Smooth muscle cell (in vitro differentiated cells): ENCODE measurements around the gene SIK3. TPM values are rescaled to one million over a fixed set of nuclear protein-coding genes. Genes with fewer than 3 reads are reported as not detected.

Experiments used
- DNase-seq: peaks from one replicate; lab custom pipeline; 2025; ENCODE audit not compliant: unreplicated experiment; lab: John Stamatoyannopoulos, UW
- H2AFZ ChIP-seq: fragments of 200-600 bp; sonication (generic); 2 replicates; pipeline ENCODE4 v1.6.0; 2016; ENCODE audit warnings: antibody characterized with exemption, low read depth, mild to moderate bottlenecking
- H3F3A ChIP-seq: fragments of 200-600 bp; sonication (generic); 2 replicates; pipeline ENCODE4 v1.6.0; 2017; ENCODE audit warnings: antibody characterized with exemption, low read depth
- H3K27ac ChIP-seq: fragments of 200-600 bp; sonication (generic); 2 replicates; pipeline ENCODE4 v1.5.1; 2016; ENCODE audit warnings: low read depth, mild to moderate bottlenecking
- H3K27me3 ChIP-seq: fragments of 200-600 bp; sonication (generic); 2 replicates; pipeline ENCODE4 v1.6.1; 2016; ENCODE audit warnings: low read depth, mild to moderate bottlenecking
- H3K36me3 ChIP-seq: fragments of 200-600 bp; sonication (generic); 2 replicates; pipeline ENCODE4 v1.5.1; 2016; ENCODE audit warnings: low read depth
- H3K4me1 ChIP-seq: fragments of 200-600 bp; sonication (generic); 2 replicates; pipeline ENCODE4 v1.5.1; 2016; ENCODE audit warnings: low read depth
- H3K4me2 ChIP-seq: fragments of 200-600 bp; sonication (generic); 2 replicates; pipeline ENCODE4 v1.6.0; 2016; ENCODE audit warnings: mild to moderate bottlenecking
- H3K4me3 ChIP-seq: fragments of 200-600 bp; sonication (generic); 2 replicates; pipeline ENCODE4 v1.5.1; 2016; ENCODE audit warnings: mild to moderate bottlenecking
- H3K79me2 ChIP-seq: fragments of 200-600 bp; sonication (generic); 2 replicates; pipeline ENCODE4 v1.6.0; 2016; ENCODE audit warnings: low read depth, mild to moderate bottlenecking
- H3K9ac ChIP-seq: fragments of 200-600 bp; sonication (generic); 2 replicates; pipeline ENCODE4 v1.6.0; 2016; ENCODE audit warnings: low read depth
- H3K9me3 ChIP-seq: fragments of 200-600 bp; sonication (generic); replicated peaks from 2 replicates; pipeline ENCODE4 v1.5.1; 2016; ENCODE audit warnings: low read depth
- H4K20me1 ChIP-seq: fragments of 200-600 bp; sonication (generic); 2 replicates; pipeline ENCODE4 v1.6.0; 2016; ENCODE audit warnings: low read depth
- WGBS: methylation state at CpG from one replicate; pipeline ENCODE4 v1.1.7; 2016; ENCODE audit warnings: low lambda C conversion rate; 5-methylcytosine and 5-hydroxymethylcytosine counted together
- polyA plus RNA-seq: library from polyadenylated mRNA; unstranded; fragments of >200 nt; fragmentation: Nextera tagmentation; extraction: Ambion mirVana; gene quantifications from 2 replicates; pipeline ENCODE4 v1.2.1, GENCODE V29; 2016
- total RNA-seq: library from RNA; depleted of rRNA; stranded (reverse); fragments of >200 nt; gene quantifications from 2 replicates; pipeline ENCODE4 v1.2.3, GENCODE V29; 2014
- TF ChIP-seq, protein P1 (sequence below): fragments of 200-600 bp; sonication (generic); IDR thresholded peaks from 2 replicates; pipeline ENCODE4 v1.5.1; 2017; ENCODE audit warnings: borderline replicate concordance, mild to moderate bottlenecking, antibody characterized with exemption; ENCODE audit not compliant: insufficient read depth, poor library complexity, severe bottlenecking

Gene SIK3
- total and polyA plus RNA-seq, 2 experiments from 2014 or later: 11.0 to 11.9 TPM

DNA sequence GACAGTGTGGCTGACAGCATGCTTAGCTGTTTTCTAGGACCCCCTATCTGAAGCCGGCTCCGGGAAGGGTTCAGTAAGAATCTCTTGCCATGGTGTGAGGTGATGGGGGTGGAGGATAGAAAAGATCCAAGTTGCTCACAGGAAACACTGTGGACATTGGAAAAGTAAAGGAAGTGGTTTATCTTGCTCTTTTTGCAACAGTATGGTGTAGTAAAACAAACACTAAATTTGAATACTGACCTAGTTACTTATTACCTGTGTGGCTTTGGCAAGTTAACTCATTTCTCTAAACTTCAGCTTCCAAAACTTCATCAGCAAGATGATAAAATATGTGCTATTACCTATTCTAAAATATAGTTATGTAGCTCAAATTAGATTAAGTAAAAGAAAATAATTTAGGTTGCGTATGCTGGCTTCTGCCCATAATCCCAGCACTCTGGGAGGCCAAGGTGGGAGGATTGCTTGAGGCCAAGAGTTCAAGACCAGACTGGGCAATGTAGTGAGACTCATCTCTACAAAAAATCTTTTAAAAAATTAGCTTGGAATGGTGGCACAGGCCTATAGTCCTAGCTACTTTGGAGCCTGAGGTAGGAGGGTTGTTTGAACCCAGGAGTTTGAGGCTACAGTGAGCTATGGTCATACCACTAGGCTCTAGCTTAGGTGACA, 209.2 kb downstream of the SIK3 start:
- no peak overlapping the region for H3K9ac ChIP-seq

DNA sequence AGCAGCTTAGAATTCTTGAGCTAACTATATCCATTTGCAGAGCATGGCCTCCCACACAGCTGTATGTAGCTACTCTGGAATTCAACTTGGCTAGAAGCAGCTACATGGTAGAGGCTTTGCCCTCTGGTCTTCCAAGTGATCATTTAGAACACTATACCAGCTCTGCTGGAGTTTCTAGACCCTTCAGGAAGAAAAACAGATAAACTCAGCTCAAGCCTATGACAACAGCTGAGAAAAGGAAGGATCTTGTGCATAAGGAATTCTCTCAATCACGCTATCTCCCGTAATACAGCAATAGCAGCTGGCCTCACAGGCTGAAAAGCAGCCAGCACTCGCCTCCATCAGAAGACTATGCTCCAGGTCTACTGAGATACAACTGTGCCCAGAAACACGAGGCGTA, 210.2 kb downstream of the SIK3 start:
- Histone ChIP-seq H3K79me2 (no peaks in the 10 kb centered on the region), H3K4me1 (no peaks in the 10 kb centered on the region), H3K36me3 (no peaks in the 10 kb centered on the region), H3K9ac (no peak overlapping the region), H3K9me3 (no peaks in the 10 kb centered on the region), H3K27ac (peak overlapping the region; percentile 41), H3K4me2 (peak overlapping the region; percentile 23), H3K4me3 (no peak overlapping the region), H3F3A (no peaks in the 10 kb centered on the region), H4K20me1 (peaks cover 2% of the 10 kb centered on the region), H3K27me3 (no peaks in the 10 kb centered on the region), H2AFZ (no peak overlapping the region)
- TF ChIP-seq, protein P1, sequence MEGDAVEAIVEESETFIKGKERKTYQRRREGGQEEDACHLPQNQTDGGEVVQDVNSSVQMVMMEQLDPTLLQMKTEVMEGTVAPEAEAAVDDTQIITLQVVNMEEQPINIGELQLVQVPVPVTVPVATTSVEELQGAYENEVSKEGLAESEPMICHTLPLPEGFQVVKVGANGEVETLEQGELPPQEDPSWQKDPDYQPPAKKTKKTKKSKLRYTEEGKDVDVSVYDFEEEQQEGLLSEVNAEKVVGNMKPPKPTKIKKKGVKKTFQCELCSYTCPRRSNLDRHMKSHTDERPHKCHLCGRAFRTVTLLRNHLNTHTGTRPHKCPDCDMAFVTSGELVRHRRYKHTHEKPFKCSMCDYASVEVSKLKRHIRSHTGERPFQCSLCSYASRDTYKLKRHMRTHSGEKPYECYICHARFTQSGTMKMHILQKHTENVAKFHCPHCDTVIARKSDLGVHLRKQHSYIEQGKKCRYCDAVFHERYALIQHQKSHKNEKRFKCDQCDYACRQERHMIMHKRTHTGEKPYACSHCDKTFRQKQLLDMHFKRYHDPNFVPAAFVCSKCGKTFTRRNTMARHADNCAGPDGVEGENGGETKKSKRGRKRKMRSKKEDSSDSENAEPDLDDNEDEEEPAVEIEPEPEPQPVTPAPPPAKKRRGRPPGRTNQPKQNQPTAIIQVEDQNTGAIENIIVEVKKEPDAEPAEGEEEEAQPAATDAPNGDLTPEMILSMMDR: no peak
- 86% methylated on average over 5 of the region's 5 CpGs for WGBS
- no peak for DNase-seq

More for the DNA sequence above, 209.2 kb downstream of the SIK3 start:
- Histone ChIP-seq H3K4me3 (no peak overlapping the region), H2AFZ (no peak overlapping the region), H3K79me2 (no peaks in the 10 kb centered on the region), H3K9me3 (no peaks in the 10 kb centered on the region), H3F3A (no peaks in the 10 kb centered on the region), H3K27ac (no peak overlapping the region), H3K36me3 (no peaks in the 10 kb centered on the region), H3K4me2 (peak overlapping the region; percentile 23), H3K27me3 (no peaks in the 10 kb centered on the region), H4K20me1 (no peaks in the 10 kb centered on the region), H3K4me1 (no peaks in the 10 kb centered on the region)
- 94% methylated on average over 3 of the region's 3 CpGs for WGBS
- DNase-seq: no peak
- TF ChIP-seq, protein P1: no peak

DNA sequence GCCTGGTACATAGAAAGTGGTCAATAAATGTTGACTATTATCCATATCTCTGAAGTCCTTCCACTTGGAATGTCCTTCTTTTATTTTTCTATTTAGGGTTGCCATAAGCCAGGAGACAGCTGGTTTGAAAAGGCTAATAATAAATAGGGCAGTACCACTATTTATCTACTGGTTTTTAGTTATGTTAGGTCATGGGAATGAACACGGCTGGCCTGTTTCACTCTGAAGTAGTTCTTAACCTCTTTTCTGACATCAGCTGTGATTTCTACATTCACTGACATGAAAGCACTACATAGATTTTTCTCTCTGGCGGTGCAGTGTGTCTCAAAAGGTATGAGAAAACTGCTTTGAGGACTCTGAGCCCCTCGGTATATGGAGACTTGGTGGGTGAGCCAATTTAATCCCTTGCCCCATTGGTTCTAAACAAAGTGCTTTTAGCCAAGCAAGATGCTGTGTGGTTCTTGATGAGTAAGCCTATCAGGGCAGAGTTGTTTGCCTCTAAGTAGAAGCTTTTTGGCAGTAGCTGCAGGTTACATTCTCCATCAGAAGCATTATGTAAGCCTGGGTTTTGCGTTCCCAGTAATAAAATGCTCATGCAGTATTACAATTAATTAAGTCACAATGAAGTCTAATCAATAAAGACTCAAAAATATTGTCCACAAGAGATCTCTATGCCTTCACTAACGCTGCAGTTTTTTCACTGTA, 212.1 kb downstream of the SIK3 start:
- TF ChIP-seq, protein P1: no peak
- H2AFZ ChIP-seq: no peak overlapping the region
- peaks cover 2% of the 10 kb centered on the region for H4K20me1 ChIP-seq
- H3K27ac ChIP-seq: no peak overlapping the region
- H3K4me1 ChIP-seq: no peaks in the 10 kb centered on the region
- no peaks in the 10 kb centered on the region for H3K79me2 ChIP-seq
- H3K4me3 ChIP-seq: no peak overlapping the region
- no peaks in the 10 kb centered on the region for H3K36me3 ChIP-seq
- no peak overlapping the region for H3K9ac ChIP-seq
- 94% methylated on average over 5 of the region's 5 CpGs for WGBS
- no peaks in the 10 kb centered on the region for H3F3A ChIP-seq
- no peak for DNase-seq
- no peaks in the 10 kb centered on the region for H3K9me3 ChIP-seq
- no peaks in the 10 kb centered on the region for H3K27me3 ChIP-seq
- H3K4me2 ChIP-seq: no peak overlapping the region

DNA sequence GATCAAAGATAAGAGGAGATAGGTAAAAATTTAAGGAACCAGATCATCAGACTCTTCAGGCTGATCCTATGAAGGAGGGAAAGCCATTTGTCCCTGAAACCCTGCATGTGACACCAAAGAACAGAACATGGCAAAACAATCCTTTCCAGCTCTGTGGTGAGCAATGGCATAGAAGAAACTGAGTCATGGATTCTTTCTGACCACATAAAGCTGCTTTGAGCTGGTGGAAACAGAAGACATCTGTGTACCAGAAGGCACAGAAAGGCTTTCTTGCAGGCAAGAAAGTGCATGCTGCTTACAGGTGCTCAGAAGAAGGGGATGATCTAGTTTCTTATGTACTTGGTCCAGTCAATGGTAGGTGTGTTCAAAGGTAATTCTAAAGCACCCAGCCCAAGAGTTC, 215.8 kb downstream of the SIK3 start:
- no peaks in the 10 kb centered on the region for H3K9me3 ChIP-seq
- no peak overlapping the region for H3K9ac ChIP-seq
- H3K4me3 ChIP-seq: no peak overlapping the region
- no peak overlapping the region for H3K27ac ChIP-seq
- H3K4me2 ChIP-seq: no peak overlapping the region
- no peak overlapping the region for H2AFZ ChIP-seq
- H3K79me2 ChIP-seq: no peaks in the 10 kb centered on the region
- peaks cover 2% of the 10 kb centered on the region for H4K20me1 ChIP-seq
- no peaks in the 10 kb centered on the region for H3K27me3 ChIP-seq
- no peaks in the 10 kb centered on the region for H3F3A ChIP-seq
- TF ChIP-seq, protein P1: no peak
- no peak for DNase-seq
- no peaks in the 10 kb centered on the region for H3K4me1 ChIP-seq
- no peaks in the 10 kb centered on the region for H3K36me3 ChIP-seq
